HepG2 (cell line): ENCODE measurements around the gene ATOSB. TPM values are rescaled to one million over a fixed set of nuclear protein-coding genes. Genes with fewer than 3 reads are reported as not detected.

Experiments
- BCL3 ChIP-seq: sonication (generic); formaldehyde crosslinking; IDR thresholded peaks from 2 replicates; pipeline ENCODE4 v1.5.1; 2020; ENCODE audit warnings: mild to moderate bottlenecking, missing genetic modification reagents, moderate library complexity
- GPBP1L1 ChIP-seq: sonication (generic); formaldehyde crosslinking; IDR thresholded peaks from 2 replicates; pipeline ENCODE4 v1.5.0; 2020; ENCODE audit warnings: mild to moderate bottlenecking, missing genetic modification reagents
- MED1 ChIP-seq: sonication (generic); formaldehyde crosslinking; IDR thresholded peaks from 2 replicates; pipeline ENCODE4 v1.4.0; 2020; ENCODE audit warnings: missing genetic modification reagents
- NFE2 ChIP-seq: sonication (generic); formaldehyde crosslinking; IDR thresholded peaks from 2 replicates; pipeline ENCODE4 v1.4.0; 2020; ENCODE audit warnings: missing genetic modification reagents
- NFE2L1 ChIP-seq: sonication (generic); formaldehyde crosslinking; IDR thresholded peaks from 2 replicates; pipeline ENCODE4 v1.4.0; 2020; ENCODE audit warnings: missing genetic modification reagents, mild to moderate bottlenecking, borderline replicate concordance
- NFYC ChIP-seq: IDR thresholded peaks from 2 replicates; pipeline ENCODE4 v1.6.1; 2016; ENCODE audit warnings: missing genetic modification reagents, missing compliant biosample characterization
- RFX1 ChIP-seq: fragments of 450-650 bp; IDR thresholded peaks from 2 replicates; pipeline ENCODE4 v1.6.1; 2017
- RNF2 ChIP-seq: fragments of 450-650 bp; conservative IDR thresholded peaks from 2 replicates; pipeline ENCODE4 v1.6.1; 2016; ENCODE audit warnings: low read depth
- ZBTB21 ChIP-seq: sonication (generic); formaldehyde crosslinking; IDR thresholded peaks from 2 replicates; pipeline ENCODE4 v1.4.0; 2020; ENCODE audit warnings: missing genetic modification reagents
- ZNF382 ChIP-seq: sonication (generic); formaldehyde crosslinking; IDR thresholded peaks from 2 replicates; pipeline ENCODE4 v1.5.0; 2020; ENCODE audit warnings: missing genetic modification reagents, mild to moderate bottlenecking, borderline replicate concordance
- ZNF609 ChIP-seq: sonication (generic); formaldehyde crosslinking; IDR thresholded peaks from 2 replicates; pipeline ENCODE4 v1.4.0; 2020; ENCODE audit warnings: mild to moderate bottlenecking, missing genetic modification reagents, borderline replicate concordance
- ZNF687 ChIP-seq: sonication (generic); formaldehyde crosslinking; IDR thresholded peaks from 2 replicates; pipeline ENCODE4 v1.5.1; 2020; ENCODE audit warnings: mild to moderate bottlenecking, missing genetic modification reagents, moderate library complexity
- polyA plus RNA-seq, 8 experiments: library from polyadenylated mRNA; depleted of rRNA in 3 of 8; stranded (reverse) in 7 of 8; unstranded in 1 of 8; fragments of >200 nt; fragmentation: Illumina TruSeq in 4 of 8; extraction: Trizol in 4 of 8; gene quantifications; 2 replicates each; pipeline versions ENCODE4 v1.2.1 to v1.2.3, GENCODE V29; 2011 to 2016; ENCODE audit warnings: low read depth in 4 of 8, missing spikeins in 1 of 8, mixed read lengths in 1 of 8; ENCODE audit not compliant: insufficient read depth in 1 of 8
- total RNA-seq, 5 experiments: library from RNA; depleted of rRNA; stranded (reverse); fragments of >200 nt; fragmentation: Illumina TruSeq; extraction: Trizol; gene quantifications; 2 replicates each; pipeline ENCODE4 v1.2.3, GENCODE V29; 2016; ENCODE audit warnings: low read depth in 1 of 5

The ATOSB gene
- total and polyA plus RNA-seq, 2 of the 13 experiments (the other 11 are each of a cell fraction or from before 2014, with no cell fraction given) = 1.9 to 6.4 TPM

- TF ChIP-seq GPBP1L1 (CRISPR knock-in tag) (no peak), MED1 (CRISPR knock-in tag) (peak; percentile 78), ZNF687 (CRISPR knock-in tag) (peak; percentile 95), RNF2 (0 out of 2 replicates have a peak, but pooled peaks have one; percentile 41), NFYC (CRISPR knock-in tag) (peak; percentile 91), ZNF382 (CRISPR knock-in tag) (no peak), NFE2L1 (no peak), NFE2 (CRISPR knock-in tag) (no peak), BCL3 (CRISPR knock-in tag) (no peak), ZBTB21 (CRISPR knock-in tag) (peak; percentile 28; the same call in 1 of the 2 replicates), RFX1 (peak; percentile 97), ZNF609 (no peak)
These were observed 12.6 kb downstream of the ATOSB start, which contains the start of gene STOML2 (continued) for GRCh38 chr9:35102769-35103659.
